Right atrium auricular region (tissue), 2 donors: ENCODE measurements around the gene GRAMD4. TPM values are rescaled to one million over a fixed set of nuclear protein-coding genes. Genes with fewer than 3 reads are reported as not detected.

Source experiments
- DNase-seq: peaks from one replicate; pipeline ENCODE4 v3.0.0-alpha.2; 2019; ENCODE audit warnings: low spot score
- H3K27ac ChIP-seq, 2 donors: fragments of 200-600 bp; sonication (generic); 1 replicate in 1 of 2; 2 replicates in 1 of 2; pipeline ENCODE4 v1.5.1; 2016 to 2019
- H3K27me3 ChIP-seq, 2 donors: fragments of 200-600 bp; sonication (generic); one replicate each; pipeline versions ENCODE4 v1.5.1 to v1.6.0; 2017 to 2019
- H3K36me3 ChIP-seq: fragments of 200-600 bp; sonication (generic); one replicate; pipeline ENCODE4 v1.5.1; 2016
- H3K4me1 ChIP-seq, 2 donors: fragments of 200-600 bp; sonication (generic); one replicate each; pipeline versions ENCODE4 v1.5.1 to v1.6.0; 2017 to 2019
- H3K4me3 ChIP-seq, 2 donors: fragments of 200-600 bp; sonication (generic); 1 replicate in 1 of 2; 2 replicates in 1 of 2; pipeline ENCODE4 v1.5.1; 2017 to 2019; ENCODE audit warnings: mild to moderate bottlenecking in 1 of 2, moderate library complexity in 1 of 2
- H3K9me3 ChIP-seq, 2 donors: fragments of 200-600 bp; sonication (generic); one replicate each; pipeline ENCODE4 v1.5.1; 2019
- CTCF ChIP-seq, 2 donors: fragments of 200-600 bp; sonication (generic); IDR thresholded peaks; one replicate each; pipeline ENCODE4 v1.5.1; 2019; ENCODE audit warnings: antibody characterized with exemption in 2 of 2
- total RNA-seq, 2 donors: library from RNA; depleted of rRNA; stranded (reverse); fragments of >200 nt; gene quantifications; one replicate each; pipeline ENCODE4 v1.1.0, GENCODE V29; 2016

The GRAMD4 gene
- total RNA-seq, 2 donors from 2014 or later = 29.1 to 31.6 TPM

GRCh38 chr22:46684706-46685105 lies 64.5 kb downstream of the GRAMD4 start:
- Histone ChIP-seq H3K9me3 (no peaks in the 10 kb centered on the region), H3K4me3 (no peak overlapping the region), H3K36me3 (peaks cover 19% of the 10 kb centered on the region), H3K27me3 (no peaks in the 10 kb centered on the region), H3K27ac (peak overlapping the region; percentile 82 to 85), H3K4me1 (peaks cover 0 to 63% of the 10 kb centered on the region in 2 donors)
- TF ChIP-seq CTCF (IDR thresholded peaks at IDR 0.05) = no peak
- no peak for DNase-seq

- no peak for TF ChIP-seq CTCF (IDR thresholded peaks at IDR 0.05)
- peaks cover 33% of the 10 kb centered on the region for H3K36me3 ChIP-seq
- DNase-seq = no peak
- no peaks in the 10 kb centered on the region for H3K27me3 ChIP-seq
- peak overlapping the region; percentile 82 to 85 for H3K27ac ChIP-seq
- no peak overlapping the region for H3K4me3 ChIP-seq
- H3K4me1 ChIP-seq = peaks cover 0 to 57% of the 10 kb centered on the region in 2 donors
- no peaks in the 10 kb centered on the region for H3K9me3 ChIP-seq
Observed at GRCh38 chr22:46686221-46687047, 66.2 kb downstream of the GRAMD4 start.

- Histone ChIP-seq H3K27ac (peak overlapping the region; percentile 82 to 85), H3K4me1 (peaks cover 0 to 57% of the 10 kb centered on the region in 2 donors)
Observed at GRCh38 chr22:46687048-46687444, 66.9 kb downstream of the GRAMD4 start.

GRCh38 chr22:46687460-46687859 lies 67.3 kb downstream of the GRAMD4 start:
- Histone ChIP-seq H3K27me3 (no peaks in the 10 kb centered on the region), H3K4me3 (no peak overlapping the region), H3K4me1 (peaks cover 0 to 57% of the 10 kb centered on the region in 2 donors), H3K36me3 (peaks cover 42% of the 10 kb centered on the region), H3K9me3 (no peaks in the 10 kb centered on the region), H3K27ac (peak overlapping the region; percentile 82 to 85)
- TF ChIP-seq CTCF (IDR thresholded peaks at IDR 0.05) = no peak
- no peak for DNase-seq

More at GRCh38 chr22:46687048-46687444, 66.9 kb downstream of the GRAMD4 start:
- Histone ChIP-seq H3K27me3 (no peaks in the 10 kb centered on the region), H3K9me3 (no peaks in the 10 kb centered on the region), H3K4me3 (no peak overlapping the region), H3K36me3 (peaks cover 39% of the 10 kb centered on the region)
- no peak for DNase-seq
- no peak for TF ChIP-seq CTCF (IDR thresholded peaks at IDR 0.05)

- no peak for DNase-seq
- Histone ChIP-seq H3K9me3 (no peaks in the 10 kb centered on the region), H3K27ac (peak overlapping the region; percentile 82 to 85), H3K36me3 (peaks cover 56% of the 10 kb centered on the region), H3K27me3 (no peaks in the 10 kb centered on the region), H3K4me3 (no peak overlapping the region), H3K4me1 (peaks cover 0 to 56% of the 10 kb centered on the region in 2 donors)
- TF ChIP-seq CTCF (IDR thresholded peaks at IDR 0.05) = no peak
Observed at GRCh38 chr22:46688949-46689348, 68.8 kb downstream of the GRAMD4 start.
